GM21367 (cell line): ENCODE measurements around the gene LYSMD2.
A peak's percentile ranks its signal among the peaks of the same experiment; 100 is the strongest.
"Not testable (repeated sequence)": the region's sequence is repeated elsewhere in the genome, so short reads cannot be mapped to it uniquely, and the experiment has no call there.

ENCODE experiments used
- ATAC-seq: cut with Tn5 transposase; IDR thresholded peaks from one replicate; pipeline ENCODE4 v1.9.1; 2021; ENCODE audit not compliant: unreplicated experiment

Gene LYSMD2, protein sequence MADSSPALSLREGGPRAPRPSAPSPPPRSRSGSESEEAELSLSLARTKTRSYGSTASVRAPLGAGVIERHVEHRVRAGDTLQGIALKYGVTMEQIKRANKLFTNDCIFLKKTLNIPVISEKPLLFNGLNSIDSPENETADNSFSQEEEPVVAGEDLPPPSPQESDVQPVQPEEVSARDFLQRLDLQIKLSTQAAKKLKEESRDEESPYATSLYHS

DNA sequence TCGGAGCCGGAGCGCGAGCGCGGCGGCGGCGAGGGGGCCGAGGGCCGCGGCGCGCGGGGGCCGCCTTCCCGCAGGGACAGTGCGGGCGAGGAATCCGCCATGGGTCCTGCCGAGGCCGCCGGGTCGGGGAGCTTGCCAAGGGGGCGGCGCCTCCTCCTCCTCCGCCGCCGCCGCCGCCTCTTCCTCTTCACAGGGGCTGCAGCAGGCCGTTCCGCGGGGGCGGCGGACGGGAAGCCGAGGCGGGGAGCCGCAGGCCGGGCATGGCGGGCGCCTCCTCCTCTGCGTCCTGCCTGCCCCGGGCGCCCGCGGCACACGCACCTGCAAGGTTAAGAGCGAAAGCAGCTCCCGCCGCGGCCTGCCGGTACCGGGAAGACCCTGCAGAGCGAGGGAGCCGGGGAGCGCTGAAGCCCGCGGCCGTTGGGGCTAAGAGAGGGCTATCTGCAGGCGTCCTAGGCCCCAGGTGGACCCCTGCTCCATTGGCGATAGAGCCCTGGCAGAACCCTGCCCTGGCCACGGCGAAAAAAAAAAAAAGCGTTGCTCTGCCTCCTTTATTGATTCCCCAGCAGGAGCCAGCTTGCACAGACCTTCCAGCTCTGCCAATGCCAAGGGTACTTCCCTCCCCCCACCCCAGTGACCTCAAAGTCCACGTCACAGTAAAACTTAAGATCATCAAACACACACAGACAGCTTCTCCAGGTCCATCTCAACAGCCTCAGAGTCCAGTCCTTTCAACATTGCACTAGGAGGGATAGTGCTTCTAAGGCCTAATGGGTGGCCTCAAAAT is at the start of gene LYSMD2:
LYSMD2 (minus strand) TSS at position 134 of the 784 bp plus-strand sequence; CDS start at position 101, 33 bp downstream.
- ATAC-seq, result peak; percentile 41

DNA sequence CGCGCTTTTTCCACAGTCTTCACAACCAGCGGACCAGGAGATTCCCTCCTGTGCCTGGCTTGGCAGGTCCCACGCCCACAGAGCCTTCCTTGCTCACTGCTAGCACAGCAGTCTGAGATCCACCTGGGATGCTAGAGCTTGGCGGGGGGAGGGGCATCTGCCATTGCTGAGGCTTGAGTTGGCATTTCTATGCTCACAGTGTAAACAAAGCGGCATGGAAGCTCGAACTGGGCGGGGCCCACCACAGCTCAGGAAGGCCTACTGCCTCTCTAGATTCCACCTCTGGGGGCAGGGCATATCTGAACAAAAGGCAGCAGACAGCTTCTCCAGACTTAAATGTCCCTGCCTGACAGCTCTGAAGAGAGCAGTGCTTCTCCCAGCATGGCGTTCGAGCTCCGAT is 49.7 kb upstream of the LYSMD2 start:
- ATAC-seq, result not testable (repeated sequence)

DNA sequence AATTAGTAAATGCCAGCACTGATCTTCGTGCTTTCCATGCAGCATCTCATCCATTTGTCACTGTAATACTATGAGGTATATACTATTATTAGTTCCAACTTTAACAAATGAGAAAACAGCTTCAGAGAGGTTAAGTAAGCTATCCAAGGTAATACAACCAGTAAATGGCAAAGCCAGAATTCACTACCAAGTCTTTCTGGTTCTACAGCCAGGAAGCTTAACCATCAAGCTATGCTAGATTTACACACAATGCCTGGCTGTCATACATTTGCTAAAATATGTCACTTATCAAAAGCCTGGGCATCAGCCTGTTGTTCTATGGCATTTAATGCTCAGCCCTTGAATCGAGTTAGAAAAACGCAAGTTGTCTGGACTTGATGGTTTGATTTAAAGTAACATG is 46.5 kb upstream of the LYSMD2 start:
- ATAC-seq, result no peak

DNA sequence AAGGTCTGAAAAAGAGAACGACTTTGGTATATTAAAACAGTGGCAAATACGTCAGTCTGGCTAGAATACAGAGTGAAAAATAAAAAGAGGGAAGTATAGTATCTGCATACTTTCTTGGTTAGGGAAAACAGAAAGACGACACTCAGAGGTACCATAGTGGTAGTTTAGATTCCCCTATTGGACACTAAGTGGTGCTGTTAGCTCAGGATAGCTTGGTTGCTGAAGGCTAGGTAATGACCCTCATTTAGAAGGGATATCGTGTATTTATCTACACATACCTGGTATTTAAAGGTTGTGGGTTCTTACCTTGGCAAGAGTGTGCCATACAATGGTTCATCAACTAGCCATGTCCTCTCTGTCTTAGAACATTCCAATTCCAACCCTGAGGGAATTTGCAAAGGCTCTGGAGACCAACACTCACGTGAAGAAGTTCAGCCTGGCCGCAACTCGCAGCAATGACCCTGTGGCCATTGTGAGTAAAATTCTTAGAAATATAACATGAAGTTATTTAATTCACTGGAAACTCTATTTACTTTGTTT is 45.0 kb upstream of the LYSMD2 start:
- no peak for ATAC-seq

DNA sequence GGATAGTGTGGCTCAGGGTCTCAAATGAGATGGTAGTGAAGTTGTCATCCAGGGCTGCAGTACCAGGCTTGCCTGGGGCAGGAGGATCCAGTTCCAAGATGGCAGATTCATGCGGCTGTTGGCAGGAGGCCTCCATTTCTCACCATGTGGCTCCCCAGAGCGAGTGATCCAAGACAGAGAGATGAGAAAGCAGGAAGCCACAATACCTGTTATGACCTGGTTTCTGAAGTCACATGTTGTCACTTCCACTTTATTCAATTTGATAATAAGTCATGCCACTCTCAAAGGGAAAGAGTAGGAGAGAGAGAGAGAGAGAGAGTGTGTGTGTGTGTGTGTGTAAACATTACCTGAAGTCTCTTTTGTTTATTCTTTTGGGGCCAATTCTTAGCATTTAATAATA is 44.1 kb upstream of the LYSMD2 start:
- no peak for ATAC-seq

DNA sequence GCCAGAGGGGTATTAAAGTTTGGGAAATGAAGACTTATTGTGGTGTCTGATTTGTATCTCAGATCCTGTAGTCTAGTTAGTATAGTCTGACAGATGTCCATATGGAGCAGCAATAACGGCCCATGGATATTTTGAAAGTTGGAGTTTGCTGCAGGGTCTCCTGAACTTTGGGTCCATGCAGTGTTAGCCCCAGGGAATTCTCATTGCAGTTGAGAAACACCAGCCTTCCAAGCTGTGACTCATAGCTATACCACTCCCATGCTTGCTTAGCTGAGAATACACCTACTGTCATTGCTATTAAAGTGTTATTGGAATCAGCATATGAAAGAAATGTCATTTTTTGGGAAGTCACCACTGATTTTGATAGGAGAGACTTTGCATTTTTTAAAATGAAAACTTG is 43.2 kb upstream of the LYSMD2 start:
- ATAC-seq, result no peak

DNA sequence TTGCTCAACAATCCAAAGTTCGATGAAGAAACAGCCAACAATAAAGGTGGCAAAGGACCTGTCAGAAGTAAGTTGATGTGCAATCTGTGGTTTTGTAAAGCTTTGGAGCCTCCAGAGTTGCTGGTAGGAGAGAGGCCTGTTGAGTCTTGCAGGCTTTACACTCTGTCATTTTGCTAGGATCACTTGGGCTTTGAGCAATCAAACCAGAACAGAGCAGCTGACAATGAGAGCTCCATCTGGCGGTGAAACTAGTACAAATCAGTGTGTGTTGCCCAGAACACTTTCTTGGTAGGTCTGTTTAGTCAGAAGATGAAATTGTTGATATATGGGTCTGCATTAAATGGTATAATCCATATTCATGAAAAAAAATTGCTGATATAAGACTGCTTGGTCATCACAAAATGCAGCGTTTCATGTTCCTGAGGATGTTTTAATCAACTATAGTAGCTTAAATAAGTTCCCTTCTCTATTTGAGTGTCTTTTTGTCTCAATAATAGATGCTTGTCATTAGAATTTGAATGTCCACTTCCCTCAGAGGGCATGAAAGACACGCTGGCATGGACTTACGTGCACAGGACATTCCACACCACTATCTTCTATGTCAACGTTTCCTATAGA is 39.6 kb upstream of the LYSMD2 start:
- ATAC-seq, result peak; percentile 55

DNA sequence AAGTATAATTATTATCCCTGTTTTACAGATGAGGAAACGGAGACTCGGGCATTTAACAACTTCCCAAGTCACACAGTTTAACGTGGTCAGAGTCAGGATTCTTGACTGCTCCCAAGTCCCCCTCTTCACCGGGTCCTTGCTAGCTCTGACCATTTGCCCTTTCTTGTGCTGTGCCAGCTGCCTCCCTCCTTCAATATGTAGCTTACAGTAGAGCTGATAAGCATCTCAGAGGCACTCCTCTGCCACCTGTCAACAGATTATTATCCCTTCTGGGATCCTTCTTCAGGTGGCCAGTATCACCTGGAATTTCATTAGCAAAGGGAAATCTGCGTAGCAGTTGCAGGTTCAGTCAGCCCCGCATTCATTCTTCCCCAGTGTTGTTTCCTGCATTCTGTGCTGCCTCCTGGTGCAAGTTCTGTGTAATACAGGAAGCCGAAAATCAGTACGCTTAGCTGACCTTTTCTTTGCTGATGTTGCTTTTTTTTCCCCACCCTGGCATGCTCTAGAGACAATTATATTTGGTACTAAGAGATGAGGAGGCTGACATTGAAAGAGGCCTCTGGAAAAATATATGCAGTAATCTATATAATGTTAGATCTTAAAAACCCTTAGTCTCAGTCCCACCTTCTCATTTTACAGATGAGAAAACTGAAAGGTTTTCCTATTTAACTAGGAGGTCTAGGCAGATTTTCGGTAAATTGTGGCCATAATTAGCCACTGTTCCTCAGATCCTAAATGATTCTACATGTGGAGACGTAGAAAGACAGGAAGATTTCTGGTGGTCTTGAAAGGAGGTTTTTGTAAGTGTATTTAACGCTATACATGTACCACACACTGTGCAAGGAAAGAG is 38.7 kb upstream of the LYSMD2 start:
- peak; percentile 50 for ATAC-seq

DNA sequence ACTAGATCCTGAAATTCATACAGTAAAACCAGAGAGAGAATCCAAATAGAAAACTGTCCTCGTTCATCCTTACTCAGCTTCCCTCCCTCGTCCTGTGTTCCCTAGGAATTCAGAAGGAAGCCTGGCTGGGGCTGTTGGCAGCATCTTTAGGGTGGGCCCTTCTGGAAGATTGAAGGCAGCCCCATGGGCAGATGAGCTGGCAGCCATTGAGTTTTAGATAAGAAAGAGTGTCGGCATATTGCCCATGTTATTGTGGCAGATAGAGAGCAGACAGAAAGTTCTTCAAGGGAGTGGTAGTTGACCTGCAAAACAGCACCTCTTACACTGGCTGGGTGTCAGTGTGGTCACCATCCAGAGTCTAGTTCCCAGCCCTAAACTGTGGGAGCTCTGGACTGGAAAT is 37.5 kb upstream of the LYSMD2 start:
- ATAC-seq, result no peak

DNA sequence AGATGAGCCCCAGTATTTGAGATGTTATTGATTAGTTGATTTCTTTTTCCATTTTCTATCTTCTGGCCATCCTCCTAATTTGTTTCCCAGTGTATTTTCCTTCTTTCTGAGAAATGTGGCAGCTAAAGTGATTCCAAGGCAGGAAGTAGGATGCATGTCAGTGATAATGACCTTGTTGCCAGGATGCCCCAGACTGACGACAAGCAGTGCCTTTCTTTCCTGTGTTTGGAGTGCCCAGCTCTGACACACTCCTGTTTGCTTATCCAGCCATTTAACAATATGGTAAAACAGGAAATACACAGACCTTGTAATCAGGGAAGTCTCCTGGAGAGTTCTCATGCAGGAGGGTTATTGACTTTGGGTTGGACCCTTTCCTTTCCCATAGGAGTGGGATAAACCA is 34.3 kb upstream of the LYSMD2 start:
- no peak for ATAC-seq

DNA sequence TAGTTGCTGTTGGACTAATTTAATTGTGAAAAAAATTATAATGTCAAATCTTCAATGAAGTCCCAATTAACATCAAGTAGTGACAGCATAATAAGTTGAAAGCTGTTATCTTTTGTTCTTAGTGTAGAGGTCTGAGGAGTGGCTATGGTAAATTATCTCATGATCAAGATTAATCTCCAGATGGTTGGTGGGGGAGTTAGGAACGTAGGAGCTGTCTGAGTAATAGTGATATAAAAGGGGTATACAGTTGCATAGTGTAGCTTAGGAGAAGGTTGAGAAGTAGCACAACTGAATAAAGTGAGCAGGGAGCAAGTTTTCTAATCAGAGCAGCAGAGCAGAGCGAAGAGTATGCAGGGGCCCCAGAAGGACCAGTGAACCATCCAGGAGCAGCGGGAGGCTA is 33.4 kb upstream of the LYSMD2 start:
- no peak for ATAC-seq

DNA sequence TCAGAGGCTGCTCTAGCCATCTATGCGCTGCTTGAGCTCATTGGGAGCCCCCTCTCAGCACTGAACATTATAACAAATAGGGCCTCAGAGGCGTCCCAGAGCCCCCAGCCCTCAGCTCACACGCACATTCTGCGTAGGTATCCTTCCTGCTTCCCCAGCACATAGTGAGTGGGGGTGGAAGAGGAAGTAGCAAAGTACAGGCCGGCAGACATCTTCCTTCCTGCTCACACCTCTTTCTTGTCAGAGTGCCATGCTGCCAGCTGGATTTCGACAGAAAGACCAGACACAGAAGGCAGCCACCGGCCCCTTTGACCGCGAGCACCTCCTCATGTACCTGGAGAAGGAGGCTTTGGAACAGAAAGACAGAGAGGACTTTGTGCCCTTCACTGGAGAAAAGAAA is 30.6 kb upstream of the LYSMD2 start:
- ATAC-seq, result no peak

DNA sequence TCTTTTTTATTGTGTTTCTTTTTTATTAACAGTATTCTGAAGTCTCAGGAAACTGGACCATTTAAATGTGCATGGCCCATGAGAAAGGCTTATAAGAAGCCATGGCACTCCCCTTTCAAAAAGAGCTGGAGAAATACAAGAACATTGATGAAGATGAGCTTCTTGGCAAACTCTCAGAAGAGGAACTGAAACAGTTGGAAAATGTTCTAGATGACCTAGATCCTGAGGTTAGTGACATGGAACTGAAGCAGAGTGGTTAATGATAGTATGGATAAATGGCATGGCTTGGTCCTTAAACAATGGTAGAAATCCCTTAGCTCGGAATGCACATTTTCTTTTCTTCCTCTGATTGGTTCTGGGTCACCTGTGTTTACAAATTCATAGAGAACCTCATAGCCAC is 28.9 kb upstream of the LYSMD2 start:
- no peak for ATAC-seq

DNA sequence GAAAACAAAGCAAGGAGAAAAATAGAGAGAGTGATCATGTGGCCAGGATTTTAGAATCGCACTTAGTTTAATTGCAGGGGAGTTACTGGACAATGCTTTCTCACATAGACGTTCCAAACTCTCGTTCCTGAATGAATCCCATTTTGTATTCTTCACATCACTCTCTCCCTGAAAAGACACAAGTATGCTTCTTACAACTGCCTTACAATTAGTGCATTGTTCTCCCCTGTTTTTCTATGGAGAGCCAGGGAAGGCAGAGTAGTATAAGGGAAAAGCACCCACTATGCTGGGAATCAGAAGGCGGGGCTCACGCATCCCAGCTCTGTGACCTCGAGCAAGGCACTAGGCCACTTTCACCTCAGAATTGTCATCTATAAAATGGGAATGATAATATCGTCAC is 28.3 kb upstream of the LYSMD2 start:
- ATAC-seq, result no peak

DNA sequence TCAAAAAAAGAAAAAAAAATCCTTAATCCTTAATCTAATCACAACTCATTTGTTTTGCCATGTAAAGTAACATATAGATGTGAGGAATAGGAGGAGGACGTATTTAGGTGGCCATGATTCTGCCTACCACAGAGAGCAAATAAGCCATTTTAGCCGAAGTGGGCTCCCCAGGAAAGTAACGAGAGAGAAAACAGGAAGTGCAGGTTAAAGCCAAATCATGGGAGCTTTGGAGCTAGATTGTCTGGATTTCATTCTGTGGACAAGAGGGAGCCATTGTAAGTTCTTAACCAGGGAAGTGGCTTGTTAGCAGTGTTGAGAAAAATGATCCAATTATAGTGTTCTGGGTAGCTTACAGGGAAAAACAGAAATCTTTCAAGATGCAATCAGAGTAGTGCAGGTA is 23.4 kb upstream of the LYSMD2 start:
- no peak for ATAC-seq

DNA sequence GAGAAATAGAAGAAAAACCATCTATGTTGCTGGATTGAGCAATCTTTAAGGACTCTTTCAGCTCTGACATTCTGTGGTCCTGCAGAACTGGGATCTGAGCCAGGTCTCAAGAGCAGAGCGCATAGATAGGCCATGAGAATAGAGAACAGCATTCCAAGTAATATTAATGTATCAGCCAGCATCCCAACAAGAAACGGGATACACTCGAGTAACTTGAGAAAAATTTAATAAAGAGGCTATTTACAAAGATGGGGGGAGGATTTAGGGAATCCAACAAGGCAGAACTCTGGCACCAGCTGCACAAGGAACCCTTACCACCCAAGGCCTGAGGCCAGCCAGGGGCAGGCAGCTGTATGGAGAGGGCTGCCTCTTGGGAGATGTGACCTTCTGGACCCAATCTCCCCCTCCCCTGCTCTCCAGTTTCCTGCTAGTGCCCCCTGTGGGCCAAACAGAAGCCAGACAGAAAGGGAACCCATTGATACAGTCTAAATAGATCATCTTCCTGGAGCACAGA is 22.2 kb upstream of the LYSMD2 start:
- ATAC-seq, result no peak

DNA sequence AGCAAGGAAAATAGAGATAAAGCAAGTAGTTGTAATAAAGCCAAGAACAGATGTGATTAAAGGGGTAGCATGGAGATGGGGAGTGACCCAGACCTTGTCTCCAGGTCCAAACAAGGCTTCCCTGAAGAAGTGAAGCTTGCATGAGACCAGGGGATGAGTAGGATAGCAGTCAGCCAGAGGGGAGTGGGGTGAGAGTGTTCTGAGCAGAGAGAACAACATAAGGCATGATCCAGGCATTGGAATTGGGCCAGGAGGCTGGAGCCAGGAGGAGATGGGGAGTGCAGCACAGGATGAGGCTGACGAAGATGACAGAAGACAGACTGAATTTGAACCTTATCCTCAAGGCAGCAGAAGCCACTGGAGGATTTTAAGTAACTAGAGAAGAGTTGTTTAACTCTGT is 21.2 kb upstream of the LYSMD2 start:
- no peak for ATAC-seq

DNA sequence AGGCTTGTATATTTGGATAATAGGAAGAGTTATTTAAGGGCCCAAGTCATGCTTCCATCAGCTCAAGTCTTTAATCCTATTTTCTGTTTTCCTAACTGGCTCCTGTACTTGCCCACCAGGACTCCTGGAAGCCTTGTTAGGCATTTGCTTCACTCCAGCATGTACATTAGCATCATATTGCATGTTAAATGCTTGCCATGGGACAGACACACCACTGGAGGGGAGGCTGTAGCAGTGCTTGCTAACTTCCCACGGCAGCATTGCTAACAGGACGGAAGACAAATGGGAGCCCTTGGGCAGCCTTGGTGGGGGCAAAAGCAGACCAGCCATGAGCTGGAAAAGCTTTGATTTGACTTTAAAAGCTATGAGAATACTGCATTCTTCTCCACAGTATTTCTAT is 20.0 kb upstream of the LYSMD2 start:
- no peak for ATAC-seq

DNA sequence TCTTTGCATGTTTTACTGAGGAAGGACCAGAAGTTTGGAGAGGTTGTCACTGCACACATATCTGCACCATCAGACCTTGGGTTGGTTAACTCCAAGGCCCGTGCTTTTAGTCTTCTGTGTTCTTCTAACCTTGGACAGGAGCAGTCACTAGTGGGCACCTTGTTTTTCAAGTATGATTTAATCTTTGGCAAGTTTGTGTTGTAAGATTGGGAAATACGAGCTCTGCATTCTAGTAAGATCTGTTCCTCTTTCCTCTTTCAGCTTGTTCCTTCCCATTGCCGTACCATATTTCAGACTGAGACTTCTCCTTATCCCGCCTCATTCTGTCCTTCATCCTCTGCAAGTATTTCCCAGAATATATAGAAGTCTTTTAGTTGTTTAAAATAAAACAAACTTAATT is 19.0 kb upstream of the LYSMD2 start:
- no peak for ATAC-seq

DNA sequence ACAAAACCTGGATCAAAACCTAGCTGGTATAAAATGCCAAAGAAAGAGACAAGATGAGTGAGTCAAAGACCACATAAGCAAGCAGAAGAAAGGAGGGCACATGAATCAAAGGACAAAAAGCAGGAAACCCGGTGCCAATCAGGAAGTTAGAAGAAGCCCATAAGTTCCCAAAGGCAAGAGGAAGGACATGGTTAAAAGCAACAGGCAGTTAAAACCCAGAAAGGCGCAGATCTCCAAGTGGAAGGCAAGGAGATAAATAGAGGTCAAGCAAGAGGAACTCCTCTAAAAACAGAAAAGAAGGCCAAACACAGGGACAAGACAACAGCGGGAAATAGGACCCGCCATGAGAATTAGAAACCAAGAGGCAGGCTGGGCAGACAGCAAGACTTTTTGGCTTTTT is 18.3 kb upstream of the LYSMD2 start:
- ATAC-seq, result no peak

DNA sequence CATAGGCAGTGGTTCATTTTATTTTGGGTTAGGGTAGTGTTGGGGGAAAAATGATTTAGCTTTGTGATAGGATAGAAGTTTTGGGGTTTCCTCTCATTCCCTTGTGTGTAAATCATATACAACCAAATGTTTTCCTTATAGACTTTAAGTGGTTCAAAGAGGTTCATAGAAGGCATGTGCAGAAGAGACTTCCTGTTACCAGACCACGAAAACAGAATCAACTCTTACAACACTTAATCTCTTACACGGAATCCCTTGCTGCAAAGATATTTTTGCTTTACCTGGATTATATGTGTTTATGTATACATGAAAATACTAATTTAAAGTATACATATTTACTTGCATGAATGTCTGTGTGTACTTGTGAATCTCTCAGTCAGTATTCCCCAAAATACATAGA is 16.8 kb upstream of the LYSMD2 start:
- no peak for ATAC-seq
